ENCODE measurements around the gene SRGAP2B.
"Not testable (repeated sequence)": the region's sequence is repeated elsewhere in the genome, so short reads cannot be mapped to it uniquely, and the experiment has no call there.

DNA sequence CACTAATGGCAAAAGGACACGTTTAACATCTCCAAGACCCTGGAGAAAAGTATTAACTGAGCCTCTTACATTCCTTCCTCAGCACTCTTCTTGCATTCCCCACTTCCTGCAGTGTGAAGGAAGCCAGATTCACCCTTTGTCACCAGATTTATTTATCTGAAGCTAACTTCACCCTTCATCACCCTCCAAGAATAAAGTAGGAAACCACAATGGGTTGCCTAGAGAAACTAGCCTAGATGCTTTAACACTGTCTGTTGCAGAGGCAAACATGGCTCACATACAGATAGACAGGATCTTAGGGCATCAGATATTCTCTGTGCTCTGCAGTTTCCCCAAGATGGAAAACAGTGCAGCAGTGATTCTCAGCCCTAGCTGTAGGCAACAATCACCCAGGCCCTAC lies 147.6 kb downstream of the SRGAP2B start:
- TF ChIP-seq, protein P1, sequence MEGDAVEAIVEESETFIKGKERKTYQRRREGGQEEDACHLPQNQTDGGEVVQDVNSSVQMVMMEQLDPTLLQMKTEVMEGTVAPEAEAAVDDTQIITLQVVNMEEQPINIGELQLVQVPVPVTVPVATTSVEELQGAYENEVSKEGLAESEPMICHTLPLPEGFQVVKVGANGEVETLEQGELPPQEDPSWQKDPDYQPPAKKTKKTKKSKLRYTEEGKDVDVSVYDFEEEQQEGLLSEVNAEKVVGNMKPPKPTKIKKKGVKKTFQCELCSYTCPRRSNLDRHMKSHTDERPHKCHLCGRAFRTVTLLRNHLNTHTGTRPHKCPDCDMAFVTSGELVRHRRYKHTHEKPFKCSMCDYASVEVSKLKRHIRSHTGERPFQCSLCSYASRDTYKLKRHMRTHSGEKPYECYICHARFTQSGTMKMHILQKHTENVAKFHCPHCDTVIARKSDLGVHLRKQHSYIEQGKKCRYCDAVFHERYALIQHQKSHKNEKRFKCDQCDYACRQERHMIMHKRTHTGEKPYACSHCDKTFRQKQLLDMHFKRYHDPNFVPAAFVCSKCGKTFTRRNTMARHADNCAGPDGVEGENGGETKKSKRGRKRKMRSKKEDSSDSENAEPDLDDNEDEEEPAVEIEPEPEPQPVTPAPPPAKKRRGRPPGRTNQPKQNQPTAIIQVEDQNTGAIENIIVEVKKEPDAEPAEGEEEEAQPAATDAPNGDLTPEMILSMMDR (IDR thresholded peaks at IDR 0.05; ENCODE audit: extremely low read depth in 1 of 2, insufficient read depth in 1 of 2, low read depth in 1 of 2, low read length in 2 of 2): not testable (repeated sequence)
- not testable (repeated sequence) for TF ChIP-seq EZH2 (IDR thresholded peaks at IDR 0.05; ENCODE audit: borderline replicate concordance, low read depth, low read length, severe bottlenecking); POLR2A (IDR thresholded peaks at IDR 0.05; ENCODE audit: low read depth, low read length); POLR2AphosphoS5 (IDR thresholded peaks at IDR 0.05; ENCODE audit: insufficient read depth, low read depth, low read length); MAX (IDR thresholded peaks at IDR 0.05; ENCODE audit: insufficient read depth, insufficient read length); GATA2 (IDR thresholded peaks at IDR 0.05; ENCODE audit: insufficient read depth, insufficient read length, low read depth, low read length); MYC (IDR thresholded peaks at IDR 0.05; ENCODE audit: low read depth, low read length); FOS (IDR thresholded peaks at IDR 0.05; ENCODE audit: borderline replicate concordance, insufficient read depth, low read length)

Data from endothelial cell of umbilical vein (primary cell).